SK-N-SH treated with all-trans-retinoic acid at 6 μM for 48 hours (cell line): ENCODE measurements around the gene PARD3.

Source experiments
- ARNTL ChIP-seq: fragments of 450-650 bp; formaldehyde crosslinking; IDR thresholded peaks from 2 replicates; pipeline ENCODE4 v1.5.0; 2020; ENCODE audit warnings: low read depth, mild to moderate bottlenecking, moderate library complexity, borderline replicate concordance
- ESRRG ChIP-seq: fragments of 250-450 bp; sonication (Bioruptor Pico); IDR thresholded peaks from 2 replicates; pipeline ENCODE4 v1.6.1; 2021; ENCODE audit warnings: mild to moderate bottlenecking
- ISL1 ChIP-seq: fragments of 250-450 bp; sonication (Bioruptor Pico); IDR thresholded peaks from 2 replicates; pipeline ENCODE4 v2.1.2; 2022; ENCODE audit warnings: mild to moderate bottlenecking, moderate library complexity
- OSR1 ChIP-seq: fragments of 250-450 bp; sonication (Bioruptor Pico); IDR thresholded peaks from 2 replicates; pipeline ENCODE4 v1.8.0; 2022; ENCODE audit warnings: moderate library complexity, mild to moderate bottlenecking, inconsistent platforms
- POU6F1 ChIP-seq: fragments of 250-450 bp; sonication (Bioruptor Pico); IDR thresholded peaks from 2 replicates; pipeline ENCODE4 v1.8.0; 2021; ENCODE audit warnings: low read depth, mild to moderate bottlenecking, moderate library complexity, borderline replicate concordance
- RARB ChIP-seq: fragments of 250-450 bp; sonication (Bioruptor Pico); IDR thresholded peaks from 2 replicates; pipeline ENCODE4 v1.8.0; 2021; ENCODE audit warnings: mild to moderate bottlenecking, moderate library complexity
- TSHZ2 ChIP-seq: fragments of 250-450 bp; sonication (Bioruptor Pico); IDR thresholded peaks from 2 replicates; pipeline ENCODE4 v1.5.0; 2020; ENCODE audit warnings: mild to moderate bottlenecking, moderate library complexity
- ZFP30 ChIP-seq: fragments of 450-650 bp; formaldehyde crosslinking; IDR thresholded peaks from 2 replicates; pipeline ENCODE4 v1.5.0; 2022; ENCODE audit warnings: mild to moderate bottlenecking, moderate library complexity
- ZNF70 ChIP-seq: fragments of 450-650 bp; formaldehyde crosslinking; IDR thresholded peaks from 2 replicates; pipeline ENCODE4 v1.5.0; 2020; ENCODE audit warnings: mild to moderate bottlenecking, moderate library complexity
- ZNF8 ChIP-seq: fragments of 450-650 bp; formaldehyde crosslinking; IDR thresholded peaks from 2 replicates; pipeline ENCODE4 v1.5.0; 2020; ENCODE audit warnings: mild to moderate bottlenecking, moderate library complexity

GRCh38 chr10:34101001-34101400 is 714.1 kb downstream of the PARD3 start:
- TF ChIP-seq TSHZ2 (CRISPR knock-in tag) (no peak), ESRRG (no peak), ZFP30 (CRISPR knock-in tag) (no peak), ARNTL (CRISPR knock-in tag) (no peak), RARB (CRISPR knock-in tag) (no peak), OSR1 (CRISPR knock-in tag) (no peak), ZNF8 (no peak), ZNF70 (CRISPR knock-in tag) (no peak), ISL1 (CRISPR knock-in tag) (no peak), POU6F1 (no peak)
